Hematopoietic multipotent progenitor cell (in vitro differentiated cells): ENCODE data around the gene CRLF2. TPM values are rescaled to one million over a fixed set of nuclear protein-coding genes. Genes with fewer than 3 reads are reported as not detected.
"Not testable (repeated sequence)": the region's sequence is repeated elsewhere in the genome, so short reads cannot be mapped to it uniquely, and the experiment has no call there.

Experiments
- DNase-seq, 3 donors: peaks; one replicate each; pipeline ENCODE4 v3.0.0-alpha.2; 2011 to 2015; ENCODE audit warnings: low read depth in 2 of 3, low spot score in 2 of 3
- total RNA-seq: library from RNA; depleted of rRNA; stranded (reverse); fragments of >200 nt; gene quantifications from one replicate; pipeline ENCODE4 v1.2.3, GENCODE V29; 2012

The CRLF2 gene
- total RNA-seq, 1 donor = 3.5 TPM

GRCh38 chrX:1170243-1170642, 42.2 kb downstream of the CRLF2 start:
- DNase-seq = no peak

- no peak for DNase-seq
These were observed 43.3 kb downstream of the CRLF2 start for GRCh38 chrX:1169189-1169588.

- no peak for DNase-seq
These were observed 44.4 kb downstream of the CRLF2 start for GRCh38 chrX:1167918-1168481.

- peak in 2 of 3 donors; percentile 68 to 86 for DNase-seq
These were observed 45.0 kb downstream of the CRLF2 start for GRCh38 chrX:1167466-1167865.

- DNase-seq = peak in 2 of 3 donors; percentile 88 to 92
These were observed 46.8 kb downstream of the CRLF2 start for GRCh38 chrX:1165535-1166196.

- DNase-seq = peak in 2 of 3 donors; percentile 89 to 94
These were observed 47.8 kb downstream of the CRLF2 start for GRCh38 chrX:1164322-1165288.

- DNase-seq = no peak
These were observed 49.2 kb downstream of the CRLF2 start for GRCh38 chrX:1163231-1163630.

- no peak for DNase-seq
These were observed 50.1 kb downstream of the CRLF2 start for GRCh38 chrX:1162119-1162916.

GRCh38 chrX:1159548-1159947, 52.9 kb downstream of the CRLF2 start:
- no peak for DNase-seq

- not testable (repeated sequence) for DNase-seq
These were observed 55.6 kb downstream of the CRLF2 start for GRCh38 chrX:1156681-1157455.

- DNase-seq = no peak
These were observed 58.5 kb downstream of the CRLF2 start for GRCh38 chrX:1153940-1154339.

- no peak for DNase-seq
These were observed 60.4 kb downstream of the CRLF2 start for GRCh38 chrX:1152090-1152489.

GRCh38 chrX:1151378-1152077, 60.9 kb downstream of the CRLF2 start:
- DNase-seq = no peak

- no peak for DNase-seq
These were observed 61.7 kb downstream of the CRLF2 start for GRCh38 chrX:1150569-1151347.

- no peak for DNase-seq
These were observed 64.6 kb downstream of the CRLF2 start for GRCh38 chrX:1147611-1148515.

- DNase-seq = no peak
These were observed 68.2 kb downstream of the CRLF2 start for GRCh38 chrX:1144293-1144692.
